ENCODE measurements around the gene OR2A12. TPM values are rescaled to one million over a fixed set of nuclear protein-coding genes. Genes with fewer than 3 reads are reported as not detected.
"Not testable (repeated sequence)": the region's sequence is repeated elsewhere in the genome, so short reads cannot be mapped to it uniquely, and the experiment has no call there.

Gene OR2A12
- total RNA-seq, 1 donor from 2014 or later, result not detected

DNA sequence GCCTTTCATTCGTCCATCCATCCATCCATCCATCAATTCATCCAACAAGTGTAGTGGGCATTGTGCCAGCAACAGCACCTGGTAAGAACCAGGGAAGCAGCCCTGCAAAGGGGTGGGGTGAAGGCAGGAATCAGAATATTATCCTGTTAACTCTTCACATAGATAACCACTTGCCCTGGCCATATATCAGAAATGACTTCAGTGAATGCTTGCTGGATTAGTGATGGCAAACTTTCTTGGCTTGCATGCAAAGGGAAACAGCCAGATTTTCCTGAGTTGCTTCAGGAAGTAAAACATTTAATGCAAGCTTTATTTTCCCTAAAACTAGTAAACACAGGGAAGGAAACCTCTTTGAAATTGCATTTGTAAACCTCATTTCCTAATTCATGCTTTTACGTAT, 36.6 kb upstream of the OR2A12 start:
- DNase-seq (ENCODE audit: extremely low spot score in 2 of 2), result no peak
- H3K27ac ChIP-seq, result no peak overlapping the region
- no peaks in the 10 kb centered on the region for H3K9me3 ChIP-seq
- H3K36me3 ChIP-seq, result no peaks in the 10 kb centered on the region
- intact Hi-C loops (cut with DNase I), result no loop called here
- TF ChIP-seq POLR2AphosphoS5 (IDR thresholded peaks at IDR 0.05; ENCODE audit: insufficient read depth in 1 of 2, low read depth in 1 of 2) (no peak), POLR2A (IDR thresholded peaks at IDR 0.05) (no peak)
- TF ChIP-seq, protein P1, sequence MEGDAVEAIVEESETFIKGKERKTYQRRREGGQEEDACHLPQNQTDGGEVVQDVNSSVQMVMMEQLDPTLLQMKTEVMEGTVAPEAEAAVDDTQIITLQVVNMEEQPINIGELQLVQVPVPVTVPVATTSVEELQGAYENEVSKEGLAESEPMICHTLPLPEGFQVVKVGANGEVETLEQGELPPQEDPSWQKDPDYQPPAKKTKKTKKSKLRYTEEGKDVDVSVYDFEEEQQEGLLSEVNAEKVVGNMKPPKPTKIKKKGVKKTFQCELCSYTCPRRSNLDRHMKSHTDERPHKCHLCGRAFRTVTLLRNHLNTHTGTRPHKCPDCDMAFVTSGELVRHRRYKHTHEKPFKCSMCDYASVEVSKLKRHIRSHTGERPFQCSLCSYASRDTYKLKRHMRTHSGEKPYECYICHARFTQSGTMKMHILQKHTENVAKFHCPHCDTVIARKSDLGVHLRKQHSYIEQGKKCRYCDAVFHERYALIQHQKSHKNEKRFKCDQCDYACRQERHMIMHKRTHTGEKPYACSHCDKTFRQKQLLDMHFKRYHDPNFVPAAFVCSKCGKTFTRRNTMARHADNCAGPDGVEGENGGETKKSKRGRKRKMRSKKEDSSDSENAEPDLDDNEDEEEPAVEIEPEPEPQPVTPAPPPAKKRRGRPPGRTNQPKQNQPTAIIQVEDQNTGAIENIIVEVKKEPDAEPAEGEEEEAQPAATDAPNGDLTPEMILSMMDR (IDR thresholded peaks at IDR 0.05), result no peak
- no peaks in the 10 kb centered on the region for H3K4me1 ChIP-seq
- H3K27me3 ChIP-seq, result no peaks in the 10 kb centered on the region
- no peak overlapping the region for H3K4me3 ChIP-seq

DNA sequence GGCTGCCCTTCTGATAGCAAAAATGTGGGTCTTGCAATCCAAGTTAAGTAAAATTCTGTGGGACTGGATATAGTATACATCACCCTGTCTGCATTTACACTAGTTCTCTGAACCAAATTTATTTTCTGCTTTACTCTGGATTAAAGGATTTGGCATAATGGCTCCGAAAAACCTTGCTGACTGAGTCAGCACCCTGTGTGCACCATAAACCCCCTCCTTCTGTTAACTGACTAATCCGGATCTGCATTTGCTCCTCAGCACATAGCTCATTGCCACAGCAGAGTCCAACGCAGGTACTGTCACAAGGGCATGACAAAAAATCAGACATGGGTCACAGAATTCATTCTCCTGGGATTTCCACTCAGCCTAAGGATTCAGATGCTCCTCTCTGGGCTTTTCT, 36.0 kb upstream of the OR2A12 start:
- Histone ChIP-seq H3K4me3 (no peak overlapping the region), H3K9me3 (no peaks in the 10 kb centered on the region), H3K36me3 (no peaks in the 10 kb centered on the region), H3K4me1 (no peaks in the 10 kb centered on the region), H3K27me3 (no peaks in the 10 kb centered on the region), H3K27ac (no peak overlapping the region)
- DNase-seq (ENCODE audit: extremely low spot score in 2 of 2), result no peak
- TF ChIP-seq, protein P1 (IDR thresholded peaks at IDR 0.05), result no peak
- intact Hi-C loops (cut with DNase I), result no loop called here

DNA sequence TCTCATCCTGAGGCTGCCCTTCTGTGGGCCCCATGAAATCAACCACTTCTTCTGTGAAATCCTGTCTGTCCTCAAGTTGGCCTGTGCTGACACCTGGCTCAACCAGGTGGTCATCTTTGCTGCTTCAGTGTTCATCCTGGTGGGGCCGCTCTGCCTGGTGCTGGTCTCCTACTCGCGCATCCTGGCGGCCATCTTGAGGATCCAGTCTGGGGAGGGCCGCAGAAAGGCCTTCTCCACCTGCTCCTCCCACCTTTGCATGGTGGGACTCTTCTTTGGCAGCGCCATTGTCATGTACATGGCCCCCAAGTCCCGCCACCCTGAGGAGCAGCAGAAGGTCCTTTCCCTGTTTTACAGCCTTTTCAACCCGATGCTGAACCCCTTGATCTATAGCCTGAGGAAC, 35.2 kb upstream of the OR2A12 start:
- DNase-seq (ENCODE audit: extremely low spot score in 2 of 2); H3K9me3 ChIP-seq; H3K27ac ChIP-seq; H3K36me3 ChIP-seq; H3K27me3 ChIP-seq; H3K4me3 ChIP-seq; intact Hi-C loops (cut with DNase I); H3K4me1 ChIP-seq: not testable (repeated sequence)

DNA sequence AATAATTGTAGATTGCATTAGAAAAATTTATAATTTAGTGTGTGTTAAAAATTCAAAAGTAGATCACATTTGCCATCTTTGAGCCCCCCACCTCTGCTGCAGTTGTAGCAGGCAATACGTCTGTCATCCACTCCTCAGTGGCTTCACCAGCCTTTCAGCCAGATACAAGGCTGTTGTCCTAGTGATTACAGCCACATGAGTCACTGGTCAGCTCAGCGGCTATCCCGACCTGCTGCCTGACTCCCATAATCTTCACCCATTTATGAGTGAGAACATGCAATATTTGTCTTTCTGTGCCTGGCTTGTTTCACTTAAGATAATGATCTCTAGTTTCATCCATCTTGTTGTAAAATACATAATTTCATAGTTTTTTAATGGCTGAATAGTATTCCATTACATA, 28.1 kb upstream of the OR2A12 start:
- Histone ChIP-seq H3K27me3 (no peaks in the 10 kb centered on the region), H3K4me3 (no peak overlapping the region), H3K4me1 (no peaks in the 10 kb centered on the region), H3K9me3 (no peaks in the 10 kb centered on the region), H3K36me3 (no peaks in the 10 kb centered on the region), H3K27ac (no peak overlapping the region)
- no peak for DNase-seq (ENCODE audit: extremely low spot score in 2 of 2)
- intact Hi-C loops (cut with DNase I), result no loop called here
- TF ChIP-seq POLR2A (IDR thresholded peaks at IDR 0.05) (no peak), POLR2AphosphoS5 (IDR thresholded peaks at IDR 0.05; ENCODE audit: insufficient read depth in 1 of 2, low read depth in 1 of 2) (no peak)
- TF ChIP-seq, protein P1 (IDR thresholded peaks at IDR 0.05), result no peak

GRCh38 chr7:144063710-144064109, 22.4 kb upstream of the OR2A12 start:
- no peaks in the 10 kb centered on the region for H3K4me1 ChIP-seq
- no peak overlapping the region for H3K27ac ChIP-seq
- no peak for DNase-seq (ENCODE audit: extremely low spot score in 2 of 2)
- no peak overlapping the region for H3K4me3 ChIP-seq
- H3K36me3 ChIP-seq, result no peaks in the 10 kb centered on the region
- H3K27me3 ChIP-seq, result no peaks in the 10 kb centered on the region
- TF ChIP-seq, protein P1 (IDR thresholded peaks at IDR 0.05), result no peak
- no peak for TF ChIP-seq POLR2A (IDR thresholded peaks at IDR 0.05)
- TF ChIP-seq POLR2AphosphoS5 (IDR thresholded peaks at IDR 0.05; ENCODE audit: insufficient read depth in 1 of 2, low read depth in 1 of 2), result no peak
- H3K9me3 ChIP-seq, result no peaks in the 10 kb centered on the region
- intact Hi-C loops (cut with DNase I), result no loop called here

GRCh38 chr7:144069511-144069910, 16.6 kb upstream of the OR2A12 start, which contains the start of gene OR2A25:
Gene OR2A25 (plus strand): TSS chr7:144069811. CDS start chr7:144074220, 4,409 bp downstream.
- H3K4me3 ChIP-seq, result no peak within 1 kb of the TSS
- TF ChIP-seq, protein P1 (IDR thresholded peaks at IDR 0.05), result no peak
- TF ChIP-seq POLR2AphosphoS5 (IDR thresholded peaks at IDR 0.05; ENCODE audit: insufficient read depth in 1 of 2, low read depth in 1 of 2), result no peak
- no peak for TF ChIP-seq POLR2A (IDR thresholded peaks at IDR 0.05)
- H3K27me3 ChIP-seq, result no peaks in the 10 kb centered on the region
- no peaks in the 10 kb centered on the region for H3K36me3 ChIP-seq
- no peak within 1 kb of the TSS for H3K27ac ChIP-seq
- no peaks in the 10 kb centered on the region for H3K4me1 ChIP-seq
- DNase-seq (ENCODE audit: extremely low spot score in 2 of 2), result no peak
- no peaks in the 10 kb centered on the region for H3K9me3 ChIP-seq
- intact Hi-C loops (cut with DNase I), result no loop called here
